BLaER1 (cell line): ENCODE results near the gene NTM.

Experiments
- H3K27ac ChIP-seq: shearing (Covaris generic); formaldehyde crosslinking; 2 replicates; pipeline ENCODE4 v1.8.1; 2022
- H3K27me3 ChIP-seq: shearing (Covaris generic); formaldehyde crosslinking; 2 replicates; pipeline ENCODE4 v1.8.1; 2022
- H3K36me3 ChIP-seq: shearing (Covaris generic); formaldehyde crosslinking; 2 replicates; pipeline ENCODE4 v1.8.1; 2022
- H3K4me1 ChIP-seq: shearing (Covaris generic); formaldehyde crosslinking; 2 replicates; pipeline ENCODE4 v1.8.1; 2022
- H3K4me2 ChIP-seq: shearing (Covaris generic); formaldehyde crosslinking; 2 replicates; pipeline ENCODE4 v1.8.1; 2022
- H3K4me3 ChIP-seq: shearing (Covaris generic); formaldehyde crosslinking; 2 replicates; pipeline ENCODE4 v1.8.1; 2022
- H3K9ac ChIP-seq: shearing (Covaris generic); formaldehyde crosslinking; 2 replicates; pipeline ENCODE4 v1.8.1; 2022
- H3K9me3 ChIP-seq: shearing (Covaris generic); formaldehyde crosslinking; 2 replicates; pipeline ENCODE4 v1.8.1; 2022
- H4K20me1 ChIP-seq: shearing (Covaris generic); formaldehyde crosslinking; 2 replicates; pipeline ENCODE4 v1.8.1; 2022
- Cebpa-rat ChIP-seq: shearing (Covaris generic); IDR thresholded peaks from 2 replicates; pipeline ENCODE4 v1.8.1; 2022

Gene NTM

GRCh38 chr11:131704682-131705081, 334.3 kb downstream of the NTM start:
- H3K4me2 ChIP-seq: no peak overlapping the region
- no peaks in the 10 kb centered on the region for H3K27me3 ChIP-seq
- H3K4me1 ChIP-seq: no peaks in the 10 kb centered on the region
- no peak overlapping the region for H3K9ac ChIP-seq
- TF ChIP-seq Cebpa-rat: no peak
- no peak overlapping the region for H3K27ac ChIP-seq
- no peaks in the 10 kb centered on the region for H3K36me3 ChIP-seq
- peaks cover 19% of the 10 kb centered on the region for H3K9me3 ChIP-seq
- no peaks in the 10 kb centered on the region for H4K20me1 ChIP-seq
- H3K4me3 ChIP-seq: no peak overlapping the region

GRCh38 chr11:131710511-131710910, 340.1 kb downstream of the NTM start:
- peaks cover 15% of the 10 kb centered on the region for H3K9me3 ChIP-seq
- no peak overlapping the region for H3K9ac ChIP-seq
- TF ChIP-seq Cebpa-rat: no peak
- H4K20me1 ChIP-seq: no peaks in the 10 kb centered on the region
- no peaks in the 10 kb centered on the region for H3K4me1 ChIP-seq
- H3K36me3 ChIP-seq: no peaks in the 10 kb centered on the region
- H3K4me3 ChIP-seq: no peak overlapping the region
- H3K27me3 ChIP-seq: no peaks in the 10 kb centered on the region
- H3K27ac ChIP-seq: no peak overlapping the region
- H3K4me2 ChIP-seq: no peak overlapping the region

- Histone ChIP-seq H3K27me3 (no peaks in the 10 kb centered on the region), H3K4me1 (no peaks in the 10 kb centered on the region), H3K4me3 (no peak overlapping the region), H3K9me3 (peaks cover 15% of the 10 kb centered on the region), H3K4me2 (no peak overlapping the region), H3K9ac (no peak overlapping the region), H4K20me1 (no peaks in the 10 kb centered on the region), H3K36me3 (no peaks in the 10 kb centered on the region), H3K27ac (no peak overlapping the region)
- TF ChIP-seq Cebpa-rat: no peak
Observed at GRCh38 chr11:131712897-131713296, 342.5 kb downstream of the NTM start.

- Histone ChIP-seq H3K36me3 (no peaks in the 10 kb centered on the region), H4K20me1 (no peaks in the 10 kb centered on the region), H3K4me2 (no peak overlapping the region), H3K9ac (no peak overlapping the region), H3K4me3 (no peak overlapping the region), H3K27me3 (no peaks in the 10 kb centered on the region), H3K9me3 (peaks cover 15% of the 10 kb centered on the region), H3K27ac (no peak overlapping the region), H3K4me1 (no peaks in the 10 kb centered on the region)
- TF ChIP-seq Cebpa-rat: no peak
Observed at GRCh38 chr11:131713529-131714134, 343.2 kb downstream of the NTM start.

GRCh38 chr11:131717616-131718015, 347.2 kb downstream of the NTM start:
- H3K4me2 ChIP-seq: no peak overlapping the region
- peaks cover 5% of the 10 kb centered on the region; the same call in 1 of the 2 replicates for H3K27me3 ChIP-seq
- no peaks in the 10 kb centered on the region for H4K20me1 ChIP-seq
- H3K9ac ChIP-seq: no peak overlapping the region
- no peak overlapping the region for H3K27ac ChIP-seq
- no peaks in the 10 kb centered on the region for H3K4me1 ChIP-seq
- H3K36me3 ChIP-seq: no peaks in the 10 kb centered on the region
- TF ChIP-seq Cebpa-rat: no peak
- peaks cover 15% of the 10 kb centered on the region for H3K9me3 ChIP-seq
- H3K4me3 ChIP-seq: no peak overlapping the region

GRCh38 chr11:131723088-131723487, 352.7 kb downstream of the NTM start:
- no peak for TF ChIP-seq Cebpa-rat
- Histone ChIP-seq H3K27me3 (peaks cover 6% of the 10 kb centered on the region; the same call in 1 of the 2 replicates), H3K9me3 (no peaks in the 10 kb centered on the region), H3K36me3 (no peaks in the 10 kb centered on the region), H4K20me1 (no peaks in the 10 kb centered on the region), H3K9ac (no peak overlapping the region), H3K4me3 (no peak overlapping the region), H3K4me1 (no peaks in the 10 kb centered on the region; the same call in 1 of the 2 replicates), H3K4me2 (no peak overlapping the region), H3K27ac (no peak overlapping the region)

- Histone ChIP-seq H3K27ac (no peak overlapping the region), H3K36me3 (no peaks in the 10 kb centered on the region), H3K4me3 (no peak overlapping the region), H3K27me3 (peaks cover 6% of the 10 kb centered on the region; the same call in 1 of the 2 replicates), H4K20me1 (no peaks in the 10 kb centered on the region), H3K9me3 (no peaks in the 10 kb centered on the region), H3K4me2 (no peak overlapping the region; the same call in 1 of the 2 replicates), H3K4me1 (no peaks in the 10 kb centered on the region; the same call in 1 of the 2 replicates), H3K9ac (no peak overlapping the region)
- no peak for TF ChIP-seq Cebpa-rat
Observed at GRCh38 chr11:131724436-131724975, 354.1 kb downstream of the NTM start.

- 0 out of 2 replicates have a peak, but pooled peaks cover 5% of the 10 kb centered on the region for H3K27me3 ChIP-seq
Observed at GRCh38 chr11:131734871-131735270, 364.5 kb downstream of the NTM start.

GRCh38 chr11:131737357-131737756, 366.9 kb downstream of the NTM start:
- no peak for TF ChIP-seq Cebpa-rat
- Histone ChIP-seq H3K9ac (no peak overlapping the region), H3K27me3 (0 out of 2 replicates have a peak, but pooled peaks cover 5% of the 10 kb centered on the region), H3K4me3 (no peak overlapping the region), H3K36me3 (no peaks in the 10 kb centered on the region), H3K9me3 (no peaks in the 10 kb centered on the region), H3K4me2 (no peak overlapping the region), H3K27ac (no peak overlapping the region), H4K20me1 (no peaks in the 10 kb centered on the region), H3K4me1 (no peaks in the 10 kb centered on the region)

More at GRCh38 chr11:131734871-131735270, 364.5 kb downstream of the NTM start:
- H3K4me1 ChIP-seq: no peaks in the 10 kb centered on the region
- no peak overlapping the region for H3K4me3 ChIP-seq
- H4K20me1 ChIP-seq: no peaks in the 10 kb centered on the region
- no peak overlapping the region for H3K9ac ChIP-seq
- TF ChIP-seq Cebpa-rat: no peak
- no peak overlapping the region for H3K4me2 ChIP-seq
- no peaks in the 10 kb centered on the region for H3K9me3 ChIP-seq
- H3K36me3 ChIP-seq: no peaks in the 10 kb centered on the region
- no peak overlapping the region for H3K27ac ChIP-seq

GRCh38 chr11:131739243-131739882, 368.9 kb downstream of the NTM start:
- Histone ChIP-seq H3K9me3 (no peaks in the 10 kb centered on the region), H3K9ac (no peak overlapping the region), H3K36me3 (no peaks in the 10 kb centered on the region), H4K20me1 (no peaks in the 10 kb centered on the region), H3K27me3 (0 out of 2 replicates have a peak, but pooled peaks cover 5% of the 10 kb centered on the region), H3K4me2 (no peak overlapping the region), H3K4me3 (no peak overlapping the region), H3K4me1 (no peaks in the 10 kb centered on the region), H3K27ac (no peak overlapping the region)
- no peak for TF ChIP-seq Cebpa-rat
